H9 (cell line): Measurements from ENCODE around the gene PGM1. TPM values are rescaled to one million over a fixed set of nuclear protein-coding genes. Genes with fewer than 3 reads are reported as not detected.

ENCODE experiments used
- DNase-seq: peaks from one replicate; pipeline ENCODE4 v3.0.0-alpha.2; 2017
- H2AFZ ChIP-seq: one replicate; pipeline ENCODE4 v1.6.1; 2013; ENCODE audit warnings: mild to moderate bottlenecking, low read length, control low read depth, moderate library complexity
- H2AK5ac ChIP-seq: 2 replicates; pipeline ENCODE4 v1.6.1; 2013; ENCODE audit warnings: low read length, control low read depth, mixed read lengths; ENCODE audit not compliant: insufficient read length
- H2BK120ac ChIP-seq: one replicate; pipeline ENCODE4 v1.6.1; 2013; ENCODE audit warnings: low read depth, mild to moderate bottlenecking, low read length, control low read depth, inconsistent platforms; ENCODE audit not compliant: poor library complexity, severe bottlenecking
- H2BK12ac ChIP-seq: 2 replicates; pipeline ENCODE4 v1.6.1; 2013; ENCODE audit warnings: low read length, control low read depth, mixed read lengths, low read depth; ENCODE audit not compliant: insufficient read length
- H2BK15ac ChIP-seq: 2 replicates; pipeline ENCODE4 v1.6.1; 2013; ENCODE audit warnings: low read depth, low read length, control low read depth
- H2BK20ac ChIP-seq: one replicate; pipeline ENCODE4 v1.6.1; 2013; ENCODE audit warnings: low read depth, mild to moderate bottlenecking, low read length, control low read depth, inconsistent platforms; ENCODE audit not compliant: poor library complexity, severe bottlenecking
- H2BK5ac ChIP-seq: 2 replicates; pipeline ENCODE4 v1.6.1; 2013; ENCODE audit warnings: low read length, control low read depth, mixed read lengths; ENCODE audit not compliant: insufficient read length
- H3K14ac ChIP-seq: 2 replicates; pipeline ENCODE4 v1.6.1; 2013; ENCODE audit warnings: low read length, control low read depth; ENCODE audit not compliant: insufficient read depth
- H3K18ac ChIP-seq: 2 replicates; pipeline ENCODE4 v1.6.1; 2013; ENCODE audit warnings: low read depth, mild to moderate bottlenecking, mixed read lengths, low read length, control low read depth; ENCODE audit not compliant: insufficient read length
- H3K23ac ChIP-seq: 2 replicates; pipeline ENCODE4 v1.6.1; 2013; ENCODE audit warnings: low read length, control low read depth, mixed read lengths, low read depth; ENCODE audit not compliant: insufficient read length
- H3K23me2 ChIP-seq: 2 replicates; pipeline ENCODE4 v1.6.1; 2013; ENCODE audit warnings: low read depth, mild to moderate bottlenecking, mixed read lengths, low read length, control low read depth; ENCODE audit not compliant: insufficient read length, poor library complexity, severe bottlenecking
- H3K27ac ChIP-seq: 2 replicates; pipeline ENCODE4 v1.5.1; 2013; ENCODE audit warnings: low read length, control low read depth, mixed read lengths, low read depth; ENCODE audit not compliant: insufficient read length
- H3K27me3 ChIP-seq: 2 replicates; pipeline ENCODE4 v1.6.1; 2013; ENCODE audit warnings: low read length, control low read depth, inconsistent platforms; ENCODE audit not compliant: insufficient read depth
- H3K4ac ChIP-seq: 2 replicates; pipeline ENCODE4 v1.6.1; 2013; ENCODE audit warnings: low read depth, mild to moderate bottlenecking, control low read depth, inconsistent platforms, low read length, moderate library complexity
- H3K4me1 ChIP-seq: 2 replicates; pipeline ENCODE4 v1.6.1; 2013; ENCODE audit warnings: low read length, control low read depth, inconsistent platforms; ENCODE audit not compliant: insufficient read depth
- H3K4me2 ChIP-seq: 2 replicates; pipeline ENCODE4 v1.6.1; 2013; ENCODE audit warnings: low read length, control low read depth, mixed read lengths; ENCODE audit not compliant: insufficient read length, insufficient read depth
- H3K56ac ChIP-seq: 2 replicates; pipeline ENCODE4 v1.6.1; 2013; ENCODE audit warnings: low read depth, mild to moderate bottlenecking, mixed read lengths, low read length, control low read depth; ENCODE audit not compliant: insufficient read length
- H3K79me1 ChIP-seq: 2 replicates; pipeline ENCODE4 v1.6.1; 2013; ENCODE audit warnings: low read depth, mild to moderate bottlenecking, moderate library complexity, low read length, control low read depth, inconsistent platforms; ENCODE audit not compliant: insufficient read depth, poor library complexity, severe bottlenecking
- H3K79me2 ChIP-seq: 2 replicates; pipeline ENCODE4 v1.6.1; 2013; ENCODE audit warnings: low read length, control low read depth, inconsistent platforms; ENCODE audit not compliant: insufficient read depth
- H3K9ac ChIP-seq: 2 replicates; pipeline ENCODE4 v1.6.1; 2013; ENCODE audit warnings: low read length, control low read depth, mixed read lengths; ENCODE audit not compliant: insufficient read length; ENCODE audit errors: extremely low read depth
- H3K9me3 ChIP-seq: one replicate; pipeline ENCODE4 v1.6.1; 2013; ENCODE audit warnings: low read depth, low read length, inconsistent platforms; ENCODE audit not compliant: control insufficient read depth
- H3T11ph ChIP-seq: one replicate; pipeline ENCODE4 v1.6.1; 2013; ENCODE audit warnings: mild to moderate bottlenecking, low read length, control low read depth, inconsistent platforms
- H4K20me1 ChIP-seq: one replicate; pipeline ENCODE4 v1.6.1; 2013; ENCODE audit not compliant: control insufficient read depth, insufficient read length, insufficient read depth
- H4K5ac ChIP-seq: 2 replicates; pipeline ENCODE4 v1.6.1; 2013; ENCODE audit warnings: low read depth, mild to moderate bottlenecking, mixed read lengths, low read length, control low read depth; ENCODE audit not compliant: insufficient read length
- H4K8ac ChIP-seq: replicated peaks from 2 replicates; pipeline ENCODE4 v1.6.1; 2013; ENCODE audit warnings: low read length, control low read depth, mixed read lengths, low read depth; ENCODE audit not compliant: insufficient read length
- H4K91ac ChIP-seq: 2 replicates; pipeline ENCODE4 v1.6.1; 2013; ENCODE audit warnings: low read depth, mild to moderate bottlenecking, moderate library complexity, mixed read lengths, low read length, control low read depth; ENCODE audit not compliant: insufficient read length
- H3K27ac Mint-ChIP-seq, 3 experiments: 2 replicates in 2 of 3; 3 replicates in 1 of 3; pipeline ENCODE4 v1.8.0; 2020 to 2021; ENCODE audit warnings: mixed read lengths in 3 of 3, mild to moderate bottlenecking in 1 of 3, moderate library complexity in 1 of 3
- H3K27me3 Mint-ChIP-seq: 2 replicates; pipeline ENCODE4 v1.8.0; 2021; ENCODE audit warnings: low read depth, mild to moderate bottlenecking, moderate library complexity, mixed read lengths
- H3K36me3 Mint-ChIP-seq, 3 experiments: 2 replicates in 2 of 3; 3 replicates in 1 of 3; pipeline ENCODE4 v1.8.0; 2020 to 2021; ENCODE audit warnings: low read depth in 3 of 3, mixed read lengths in 3 of 3; ENCODE audit not compliant: insufficient read depth in 1 of 3
- H3K4me1 Mint-ChIP-seq, 2 experiments: 2 replicates each; pipeline ENCODE4 v1.8.0; 2020; ENCODE audit warnings: mixed read lengths in 2 of 2
- H3K4me3 Mint-ChIP-seq, 2 experiments: 2 replicates in 1 of 2; 3 replicates in 1 of 2; pipeline ENCODE4 v1.8.0; 2020 to 2021; ENCODE audit warnings: mild to moderate bottlenecking in 2 of 2, mixed read lengths in 2 of 2, moderate library complexity in 1 of 2
- H3K9me3 Mint-ChIP-seq, 2 experiments: 2 replicates in 1 of 2; 3 replicates in 1 of 2; pipeline ENCODE4 v1.8.0; 2020; ENCODE audit warnings: mild to moderate bottlenecking in 2 of 2, mixed read lengths in 2 of 2, moderate library complexity in 1 of 2
- CTCF ChIP-seq: fragments of 200-600 bp; sonication (generic); conservative IDR thresholded peaks from 3 replicates; pipeline ENCODE4 v1.8.0; 2021; ENCODE audit warnings: antibody characterized with exemption, mild to moderate bottlenecking
- WGBS: extraction: QIAGEN DNeasy Blood & Tissue Kit; methylation state at CpG from one replicate; pipeline ENCODE4 v1.1.7; 2013; ENCODE audit warnings: missing lambda C conversion rate, low lambda C conversion rate, mixed read lengths; ENCODE audit not compliant: insufficient read length; ENCODE audit errors: extremely low coverage; 5-methylcytosine and 5-hydroxymethylcytosine counted together
- total RNA-seq: library from RNA; stranded (reverse); gene quantifications from 2 replicates; pipeline ENCODE4 v1.2.1, GENCODE V29; 2021

PGM1 gene
- total RNA-seq, 1 experiment from 2014 or later: 56.4 TPM

- Histone ChIP-seq H2AK5ac (no peak overlapping the region), H3K9me3 (no peaks in the 10 kb centered on the region), H3K27ac (no peak overlapping the region), H4K91ac (no peak overlapping the region), H3K27me3 (no peaks in the 10 kb centered on the region), H4K5ac (no peak overlapping the region), H3K4me2 (no peak overlapping the region), H3K18ac (no peak overlapping the region), H4K20me1 (no peaks in the 10 kb centered on the region), H2BK120ac (no peak overlapping the region), H2BK5ac (no peak overlapping the region), H3K79me1 (no peaks in the 10 kb centered on the region), H2BK12ac (no peak overlapping the region), H3K56ac (no peak overlapping the region), H3K4me1 (no peaks in the 10 kb centered on the region), H2BK15ac (no peak overlapping the region), H3K79me2 (no peaks in the 10 kb centered on the region), H2BK20ac (no peak overlapping the region), H3K14ac (no peak overlapping the region), H2AFZ (no peak overlapping the region), H3K9ac (no peak overlapping the region), H3K23me2 (no peaks in the 10 kb centered on the region), H3K23ac (no peak overlapping the region), H4K8ac (no peak overlapping the region), H3T11ph (no peak overlapping the region), H3K4ac (no peak overlapping the region)
- Mint-ChIP-seq H3K36me3 (peaks cover 2 to 17% (median 3%) of the 10 kb centered on the region in 3 experiments; a peak in 5 of 7 replicates), H3K27ac (no peak overlapping the region), H3K4me3 (no peak overlapping the region), H3K9me3 (peaks cover 13 to 14% of the 10 kb centered on the region in 2 experiments), H3K27me3 (no peaks in the 10 kb centered on the region; the same call in 1 of the 2 replicates), H3K4me1 (peaks cover 9 to 15% of the 10 kb centered on the region in 2 experiments)
- no peak for TF ChIP-seq CTCF
- no CpG with 5 or more reads among the region's 5 CpGs for WGBS
- DNase-seq: no peak
Observed at GRCh38 chr1:63682936-63683335, 89.7 kb downstream of the PGM1 start.
